SKM-1 treated with dmso at 0.1 percent for 144 hours (cell line): Measurements from ENCODE around the gene FAM184A.
A peak's percentile ranks its signal among the peaks of the same experiment; 100 is the strongest.
"Not testable (repeated sequence)": the region's sequence is repeated elsewhere in the genome, so short reads cannot be mapped to it uniquely, and the experiment has no call there.

Experiments
- DNase-seq: peaks from one replicate; lab custom pipeline; 2025; ENCODE audit not compliant: unreplicated experiment; lab: John Stamatoyannopoulos, UW

Gene FAM184A

GRCh38 chr6:119097815-119098361, 19.4 kb upstream of the FAM184A start:
- not testable (repeated sequence) for DNase-seq

DNA sequence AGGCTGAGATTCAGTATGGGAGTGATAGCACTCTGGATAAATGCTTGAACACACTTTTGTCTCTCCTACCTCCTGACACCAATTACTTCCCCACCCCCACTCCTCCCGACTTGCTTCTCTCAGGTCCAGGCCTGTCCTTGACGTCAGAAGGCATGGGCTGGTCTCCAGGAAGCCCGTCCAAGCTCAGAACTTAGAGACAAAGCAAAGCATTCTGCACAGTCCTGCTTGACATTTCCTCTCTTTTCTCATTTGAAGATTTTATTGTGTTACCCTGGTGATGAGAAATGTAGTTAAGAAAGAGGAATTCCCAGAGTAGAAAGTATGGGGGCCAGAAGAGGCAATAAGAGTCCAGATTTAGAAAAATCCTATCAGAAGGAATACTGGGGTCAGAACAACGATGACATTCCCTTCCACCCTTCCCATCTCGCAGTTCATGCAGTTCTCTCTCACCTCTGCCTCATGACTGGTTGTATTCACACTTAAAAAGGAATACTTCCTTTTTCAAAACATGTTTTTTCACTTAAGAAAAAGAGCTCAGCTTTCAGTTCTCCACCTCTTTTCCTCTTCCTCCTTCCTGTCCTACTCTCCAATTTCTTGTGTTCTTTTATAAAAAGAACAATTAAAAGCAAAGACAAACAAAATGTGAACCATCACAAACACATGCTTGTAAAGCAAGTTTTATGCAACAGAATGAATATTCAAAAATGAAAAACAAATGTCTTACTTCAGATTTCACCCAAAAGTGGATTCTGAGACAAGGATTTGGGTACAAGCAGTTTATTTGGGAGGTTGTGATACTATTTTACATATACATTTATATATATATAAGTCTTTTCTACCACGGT, 18.5 kb upstream of the FAM184A start:
- no peak for DNase-seq

GRCh38 chr6:119090256-119090655, 11.8 kb upstream of the FAM184A start:
- no peak for DNase-seq

DNA sequence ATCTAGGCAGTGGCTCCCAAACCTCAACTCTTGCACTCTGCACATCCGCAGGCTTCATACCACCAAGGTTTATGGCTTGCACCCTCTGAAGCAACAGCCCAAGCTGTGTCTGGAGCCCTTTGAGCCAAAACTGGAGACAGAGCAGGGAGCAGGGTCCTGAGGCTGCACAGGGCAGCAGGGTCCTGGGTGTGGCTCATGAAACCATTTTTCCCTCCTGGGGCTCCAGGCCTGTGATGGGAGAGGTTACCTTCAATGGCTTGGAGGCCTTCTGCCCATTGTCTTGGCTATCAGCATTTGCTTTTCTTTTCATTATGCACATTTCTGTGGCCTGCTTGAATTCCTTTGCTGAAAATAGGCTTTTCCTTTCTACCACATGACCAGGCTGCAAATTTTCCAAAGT, 6.3 kb upstream of the FAM184A start:
- DNase-seq: no peak

DNA sequence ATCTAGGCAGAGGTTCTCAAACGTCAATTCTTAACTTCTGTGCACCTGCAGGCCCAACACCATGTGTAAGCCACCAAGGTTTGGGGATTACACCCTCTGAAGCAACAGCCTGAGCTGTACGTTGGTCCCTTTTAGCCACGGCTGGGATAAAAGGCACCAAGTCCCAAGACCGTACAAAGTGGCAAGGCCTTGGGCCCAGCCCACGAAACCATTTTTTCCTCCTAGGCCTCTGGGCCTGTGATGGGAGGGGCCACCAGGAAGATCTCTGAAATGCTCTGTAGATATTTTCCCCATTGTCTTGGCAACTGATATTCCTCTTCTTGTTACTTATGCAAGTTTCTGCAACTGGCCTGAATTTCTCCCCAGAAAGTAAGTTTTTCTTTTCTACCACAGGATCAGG, 4.5 kb upstream of the FAM184A start:
- no peak for DNase-seq

- DNase-seq: no peak
Measured at GRCh38 chr6:119079283-119079809, 882 bp upstream of the FAM184A start.

GRCh38 chr6:119077643-119078375, 655 bp downstream of the FAM184A start:
- DNase-seq: peak; percentile 15

- DNase-seq: no peak
Measured at GRCh38 chr6:119077391-119077642, 1.1 kb downstream of the FAM184A start.

DNA sequence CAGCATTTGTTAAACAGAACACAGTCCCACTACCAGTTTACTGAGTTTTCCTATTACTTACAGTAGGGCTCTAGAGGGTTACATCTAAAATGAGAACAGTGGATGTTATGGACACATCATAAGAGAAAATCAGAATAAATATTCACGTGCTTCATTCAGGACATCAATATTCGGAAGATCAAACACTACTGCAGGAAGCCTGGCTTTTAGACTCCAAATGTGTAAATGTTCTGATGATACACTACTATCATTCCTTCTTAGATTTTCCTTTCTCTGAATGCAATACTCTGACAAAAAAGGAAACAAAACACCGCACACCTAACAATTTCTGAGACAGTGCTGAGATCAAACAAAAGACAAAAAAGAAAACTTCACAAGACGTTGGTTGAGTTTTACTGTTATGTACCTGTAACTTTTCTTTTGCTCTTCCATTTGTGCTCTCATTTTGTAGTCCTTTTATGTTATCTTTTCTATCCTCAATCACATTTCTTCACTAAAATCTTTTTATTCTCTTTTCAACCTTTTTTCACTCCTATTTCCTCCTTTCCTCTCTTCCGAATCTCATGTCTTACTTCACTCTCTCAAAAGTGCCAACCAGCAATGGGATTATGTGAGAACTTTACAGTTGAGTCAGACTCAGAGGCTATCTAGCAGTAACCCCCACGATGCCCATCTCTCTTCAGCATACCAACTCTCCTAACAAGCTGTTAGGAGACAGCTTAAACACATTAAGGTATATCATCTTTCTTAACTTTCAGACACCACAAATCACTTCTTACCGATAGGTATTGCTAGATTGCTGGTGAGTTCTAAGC, 1.7 kb downstream of the FAM184A start:
- DNase-seq: no peak

GRCh38 chr6:119076173-119076572, 2.3 kb downstream of the FAM184A start:
- DNase-seq: no peak

- no peak for DNase-seq
Measured at GRCh38 chr6:119075200-119075981, 3.1 kb downstream of the FAM184A start.

DNA sequence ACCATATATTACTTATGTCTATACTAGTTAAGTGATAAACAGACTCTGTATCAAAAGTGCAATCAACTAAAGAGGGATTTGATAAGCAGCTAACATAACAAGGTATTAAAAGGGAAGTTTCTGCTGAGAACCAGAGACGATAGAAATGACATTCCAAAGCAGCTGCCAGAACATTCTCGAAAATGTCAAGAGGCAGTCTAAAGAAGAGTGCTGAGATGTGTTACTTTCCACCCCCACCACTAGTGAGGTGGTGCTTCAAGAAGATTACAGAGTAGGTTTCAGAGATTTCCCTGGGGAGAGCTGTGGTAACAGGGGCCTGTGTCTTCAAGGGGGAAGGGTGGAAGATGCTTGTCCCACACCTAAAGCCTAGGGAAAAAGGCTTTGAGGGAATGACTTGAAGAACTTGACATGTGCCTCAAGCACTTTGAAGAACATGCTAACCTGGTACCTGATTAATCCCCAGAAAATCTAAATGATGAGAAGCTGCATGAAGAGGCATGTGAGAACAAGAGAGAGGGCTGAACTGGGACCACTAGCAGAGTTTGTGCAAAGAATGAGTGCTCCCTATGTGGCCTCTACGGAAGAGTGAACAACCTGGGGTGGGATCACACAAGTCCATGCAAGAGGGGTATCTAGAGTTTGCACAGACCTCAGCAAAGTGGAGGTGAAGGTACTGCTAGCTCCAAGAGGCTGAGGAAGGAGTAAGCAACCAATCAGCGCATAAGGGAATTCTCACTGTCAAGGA, 5.0 kb downstream of the FAM184A start:
- DNase-seq: no peak

DNA sequence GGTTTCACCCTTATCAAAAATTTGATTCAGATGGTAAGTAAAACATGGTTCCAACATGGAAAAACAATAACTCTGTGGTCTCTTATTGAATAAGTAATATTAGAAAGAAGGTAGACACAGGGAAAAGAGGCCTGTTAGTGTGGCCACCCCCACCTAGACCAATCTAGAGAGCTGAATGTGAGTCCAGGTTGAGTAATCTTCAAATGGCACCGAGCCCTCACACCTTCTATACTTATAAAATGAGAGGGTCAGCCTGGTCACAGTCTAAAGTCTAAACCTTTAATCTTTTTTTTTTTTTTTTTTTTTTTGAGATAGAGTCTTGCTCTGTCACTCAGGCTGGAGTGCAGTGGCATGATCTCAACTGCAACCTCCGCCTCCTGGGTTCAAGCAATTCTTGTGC, 6.9 kb downstream of the FAM184A start:
- no peak for DNase-seq

- DNase-seq: no peak
Measured at GRCh38 chr6:119067091-119067490, 11.4 kb downstream of the FAM184A start.

DNA sequence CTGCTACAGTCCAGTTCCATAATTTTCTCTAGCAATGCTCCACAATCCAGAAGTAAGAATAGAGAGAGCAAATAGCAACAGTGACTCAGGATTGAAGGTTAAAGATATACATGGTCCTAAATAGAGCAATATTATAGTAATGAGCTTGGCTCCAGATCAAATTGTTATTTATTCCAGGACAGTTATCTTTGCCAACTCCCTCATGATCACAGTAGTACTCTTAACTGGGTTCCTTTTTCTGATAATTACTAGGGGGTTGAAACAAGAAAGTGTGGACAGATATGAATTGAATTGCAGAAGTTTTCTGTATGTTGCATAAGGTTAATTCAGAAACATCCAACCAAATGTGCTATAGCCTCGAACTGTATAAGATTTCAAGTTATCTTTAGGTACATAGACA, 11.9 kb downstream of the FAM184A start:
- no peak for DNase-seq

DNA sequence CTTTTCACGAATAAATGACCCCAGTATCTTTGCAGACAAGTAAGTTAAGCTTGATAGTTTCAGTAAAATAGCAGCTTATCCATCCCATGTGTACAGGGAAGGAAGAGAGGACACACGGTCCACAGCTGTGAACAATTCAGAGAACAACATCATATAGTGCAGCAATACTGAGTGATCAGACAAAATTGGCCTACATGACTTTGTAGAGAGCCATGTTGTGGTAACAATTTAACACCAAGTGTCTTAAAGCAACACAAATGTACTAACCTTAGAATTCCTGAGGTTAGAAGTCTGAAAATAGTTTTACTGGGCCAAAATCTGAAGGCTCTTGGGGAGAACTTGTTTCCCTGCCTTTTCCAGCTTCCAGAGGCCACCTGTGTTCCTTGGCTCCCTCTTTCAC, 12.5 kb downstream of the FAM184A start:
- DNase-seq: no peak

GRCh38 chr6:119065382-119065781, 13.1 kb downstream of the FAM184A start:
- no peak for DNase-seq

GRCh38 chr6:119063491-119063890, 15.0 kb downstream of the FAM184A start:
- no peak for DNase-seq

- DNase-seq: no peak
Measured at GRCh38 chr6:119061215-119061614, 17.2 kb downstream of the FAM184A start.
